GM12865 (cell line): Measurements from ENCODE around the gene MAP3K7CL.

Experiments
- DNase-seq: peaks from one replicate; pipeline ENCODE4 v3.0.0; 2010; ENCODE audit warnings: low read depth
- H3K4me3 ChIP-seq: 2 replicates; pipeline ENCODE4 v1.5.1; 2011; ENCODE audit warnings: mild to moderate bottlenecking, low read depth, low read length, control low read depth
- CTCF ChIP-seq: IDR thresholded peaks from 2 replicates; pipeline ENCODE4 v1.5.1; 2011; ENCODE audit warnings: low read length, control low read depth, low read depth, inconsistent platforms; ENCODE audit not compliant: insufficient read depth; ENCODE audit errors: missing control alignments

MAP3K7CL gene

GRCh38 chr21:29133241-29133640 lies 2.8 kb downstream of the MAP3K7CL start:
- no peak for TF ChIP-seq CTCF
- H3K4me3 ChIP-seq = no peak overlapping the region

GRCh38 chr21:29133796-29134195 lies 3.4 kb downstream of the MAP3K7CL start:
- DNase-seq = no peak
- no peak for TF ChIP-seq CTCF
- H3K4me3 ChIP-seq = no peak overlapping the region

More at GRCh38 chr21:29133241-29133640, 2.8 kb downstream of the MAP3K7CL start:
- DNase-seq = no peak

GRCh38 chr21:29135481-29135880 lies 5.0 kb downstream of the MAP3K7CL start:
- no peak overlapping the region for H3K4me3 ChIP-seq
- DNase-seq = no peak
- TF ChIP-seq CTCF = no peak

GRCh38 chr21:29136033-29136432 lies 5.6 kb downstream of the MAP3K7CL start:
- no peak for DNase-seq
- H3K4me3 ChIP-seq = no peak overlapping the region
- no peak for TF ChIP-seq CTCF

GRCh38 chr21:29144736-29145353 lies 14.4 kb downstream of the MAP3K7CL start:
- no peak for TF ChIP-seq CTCF
- DNase-seq = no peak
- no peak overlapping the region for H3K4me3 ChIP-seq

GRCh38 chr21:29145354-29145782 lies 14.9 kb downstream of the MAP3K7CL start:
- DNase-seq = no peak
- H3K4me3 ChIP-seq = no peak overlapping the region
- TF ChIP-seq CTCF = no peak

- TF ChIP-seq CTCF = no peak
- DNase-seq = no peak
- no peak overlapping the region for H3K4me3 ChIP-seq
Observed at GRCh38 chr21:29145852-29146453, 15.5 kb downstream of the MAP3K7CL start.
